GM21515 (cell line): ENCODE data around the gene TMEM183A.

Source experiments
- ATAC-seq: cut with Tn5 transposase; IDR thresholded peaks from one replicate; pipeline ENCODE4 v1.9.1; 2021; ENCODE audit not compliant: unreplicated experiment

TMEM183A gene

GRCh38 chr1:203063287-203063686 lies 56.1 kb downstream of the TMEM183A start:
- no peak for ATAC-seq

DNA sequence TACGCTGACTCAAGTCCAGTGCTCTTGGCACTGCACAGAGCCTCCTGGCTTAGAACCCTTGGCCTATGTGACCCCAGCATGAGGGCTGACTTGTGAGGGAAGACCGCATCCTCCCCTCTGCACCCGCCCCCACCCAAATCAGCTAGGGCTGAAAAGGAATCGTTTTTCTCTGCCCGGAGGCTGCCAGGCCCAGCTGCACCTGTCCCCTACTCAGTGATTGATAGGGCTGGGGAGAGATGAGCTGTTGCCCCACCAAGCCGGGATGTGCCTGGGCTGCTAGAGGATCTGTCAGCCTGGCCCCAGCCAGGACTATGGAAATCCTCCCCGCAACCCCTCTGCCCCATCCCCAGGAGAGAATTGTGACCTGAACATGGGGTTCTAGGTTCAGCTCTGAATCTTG lies 58.0 kb downstream of the TMEM183A start:
- ATAC-seq = no peak

GRCh38 chr1:203065986-203066385 lies 58.8 kb downstream of the TMEM183A start:
- no peak for ATAC-seq

GRCh38 chr1:203066965-203067364 lies 59.8 kb downstream of the TMEM183A start:
- no peak for ATAC-seq

GRCh38 chr1:203069030-203069747 lies 62.0 kb downstream of the TMEM183A start:
- ATAC-seq = no peak

GRCh38 chr1:203072002-203072602 lies 64.9 kb downstream of the TMEM183A start:
- no peak for ATAC-seq

- ATAC-seq = no peak
Measured at GRCh38 chr1:203072911-203073310, 65.7 kb downstream of the TMEM183A start.

GRCh38 chr1:203073469-203073868 lies 66.3 kb downstream of the TMEM183A start:
- no peak for ATAC-seq
